ENCODE results near the gene MYBPC2.

Gene MYBPC2

DNA sequence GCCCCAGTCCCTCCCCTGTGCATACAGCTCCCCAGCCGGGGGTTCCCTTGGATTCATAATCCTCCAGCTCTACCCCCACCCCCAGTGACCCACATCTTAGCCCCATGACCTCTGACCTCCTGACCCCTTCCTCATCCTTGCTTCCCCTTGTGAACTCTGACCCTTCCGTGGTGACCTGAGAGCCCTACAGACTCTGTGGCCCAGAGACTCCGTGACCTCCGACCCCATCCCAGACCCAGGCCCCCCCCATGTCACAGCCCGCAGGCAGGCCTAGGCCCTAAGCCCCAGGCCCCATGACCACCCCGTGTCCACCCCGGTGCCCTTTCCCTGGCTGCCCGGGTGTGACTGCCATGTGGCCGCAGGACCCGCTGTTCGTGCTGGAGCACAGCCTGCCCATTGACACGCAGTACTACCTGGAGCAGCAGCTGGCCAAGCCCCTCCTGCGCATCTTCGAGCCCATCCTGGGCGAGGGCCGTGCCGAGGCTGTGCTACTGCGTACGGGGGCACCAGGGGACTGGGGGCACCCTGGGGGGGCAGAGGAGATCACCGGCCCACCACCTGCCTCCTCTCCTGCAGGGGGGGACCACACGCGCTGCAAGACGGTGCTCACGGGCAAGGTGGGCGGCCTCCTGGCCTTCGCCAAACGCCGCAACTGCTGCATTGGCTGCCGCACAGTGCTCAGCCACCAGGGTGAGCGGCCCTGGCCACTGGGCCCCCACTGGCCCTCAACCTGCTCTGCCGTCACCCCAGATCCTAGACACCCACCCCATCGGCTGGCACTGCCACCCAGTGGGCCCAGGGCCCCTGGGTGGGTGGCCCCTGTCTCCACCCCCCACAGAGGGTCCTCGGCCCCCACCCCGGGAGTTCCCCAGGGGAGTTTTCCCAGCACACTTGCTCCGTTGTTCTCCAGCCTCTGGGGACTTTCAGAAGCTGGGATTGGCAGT lies 16.4 kb upstream of the MYBPC2 start:
- no peak for TF ChIP-seq POLR2A (IDR thresholded peaks at IDR 0.05; ENCODE audit: low read length)
- no peak for DNase-seq

DNA sequence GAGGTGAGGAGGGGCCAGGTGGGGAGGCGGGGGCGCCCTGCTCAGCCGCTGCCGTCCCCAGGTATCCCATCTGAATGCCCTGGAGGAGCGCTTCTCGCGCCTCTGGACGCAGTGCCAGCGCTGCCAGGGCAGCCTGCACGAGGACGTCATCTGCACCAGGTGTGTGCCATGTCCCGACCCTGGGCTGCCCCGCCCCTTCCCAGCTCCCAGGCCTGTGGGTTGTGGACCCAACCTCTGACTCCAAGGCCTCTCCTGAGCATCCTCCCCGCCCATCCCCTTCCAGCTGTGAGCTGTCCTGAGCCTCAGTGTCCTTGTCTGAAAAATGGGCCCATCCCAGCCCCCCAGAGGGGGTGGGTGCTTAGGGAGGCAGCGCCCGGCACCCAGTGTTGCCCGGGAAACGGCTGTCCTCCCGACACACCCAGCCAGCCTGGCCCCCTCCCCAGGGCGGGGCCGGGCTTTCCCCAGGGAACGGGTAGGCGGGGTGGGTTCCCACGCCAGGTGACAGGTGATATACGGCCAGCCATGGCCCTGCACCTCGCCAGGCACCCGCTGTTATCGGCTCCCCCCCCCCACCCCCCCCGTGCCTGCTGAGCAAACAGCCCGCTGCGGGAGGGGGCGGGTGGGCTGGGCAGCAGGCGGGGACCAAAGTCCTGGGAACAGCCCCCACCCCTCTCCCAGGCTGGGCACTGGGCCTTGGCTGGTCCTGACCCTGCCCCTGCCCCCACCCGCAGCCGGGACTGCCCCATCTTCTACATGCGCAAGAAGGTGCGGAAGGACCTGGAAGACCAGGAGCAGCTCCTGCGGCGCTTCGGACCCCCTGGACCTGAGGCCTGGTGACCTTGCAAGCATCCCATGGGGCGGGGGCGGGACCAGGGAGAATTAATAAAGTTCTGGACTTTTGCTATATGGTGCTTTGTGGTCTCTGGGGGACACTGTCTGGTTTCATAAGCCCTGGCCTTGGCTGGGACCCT lies 15.3 kb upstream of the MYBPC2 start:
- TF ChIP-seq GATA1 (IDR thresholded peaks at IDR 0.05; ENCODE audit: low read depth, low read length) (no peak), POLR2A (IDR thresholded peaks at IDR 0.05; ENCODE audit: low read length) (no peak)
- DNase-seq, result no peak

DNA sequence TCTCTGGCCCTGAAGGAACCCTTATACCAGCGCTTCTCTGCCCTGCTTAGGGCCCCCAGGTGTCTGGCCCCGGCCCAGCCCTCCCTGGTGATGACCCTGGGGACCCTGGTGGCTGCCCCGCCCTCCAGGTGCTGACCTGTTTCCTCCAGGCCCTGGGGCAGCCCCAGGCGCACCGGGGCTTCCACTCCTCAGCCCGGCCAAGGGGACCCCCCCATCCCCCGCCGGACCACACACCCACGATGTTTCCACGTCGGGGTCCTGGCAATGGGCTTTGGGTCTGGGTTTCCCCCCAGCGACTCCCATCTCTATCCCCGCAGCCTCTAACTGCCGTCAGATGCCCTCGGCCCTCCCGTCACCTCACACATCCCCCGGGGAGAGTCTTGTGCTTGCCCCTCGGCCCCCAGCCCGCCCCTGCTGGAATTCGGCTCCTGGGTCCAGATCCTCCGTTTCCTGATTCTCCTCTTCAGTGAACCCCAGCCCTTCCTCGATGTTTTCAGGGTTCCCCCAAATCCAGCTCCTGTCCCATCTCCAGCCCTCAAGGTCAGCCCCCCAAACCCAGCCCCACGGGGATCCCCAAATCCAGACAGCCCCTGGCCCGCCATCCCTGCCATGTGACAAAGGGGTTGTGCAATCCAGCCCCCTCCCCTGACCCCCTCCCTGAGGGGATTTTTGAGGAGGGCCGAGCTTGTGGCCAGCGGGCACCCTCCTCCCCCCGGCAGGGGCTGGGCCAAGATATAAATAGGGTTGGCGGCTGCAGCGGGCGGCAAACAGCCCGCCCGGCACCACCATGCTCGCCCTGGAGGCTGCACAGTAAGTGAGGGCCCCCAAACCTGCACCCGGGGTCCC lies 14.3 kb upstream of the MYBPC2 start, which contains the start of gene SPIB:
SPIB (plus strand) TSS at position 763 of the 846 bp plus-strand sequence; CDS start at position 788, 25 bp downstream.
- DNase-seq, result no peak
- TF ChIP-seq POLR2A (IDR thresholded peaks at IDR 0.05; ENCODE audit: low read length) (no peak), GATA1 (IDR thresholded peaks at IDR 0.05; ENCODE audit: low read depth, low read length) (no peak)

DNA sequence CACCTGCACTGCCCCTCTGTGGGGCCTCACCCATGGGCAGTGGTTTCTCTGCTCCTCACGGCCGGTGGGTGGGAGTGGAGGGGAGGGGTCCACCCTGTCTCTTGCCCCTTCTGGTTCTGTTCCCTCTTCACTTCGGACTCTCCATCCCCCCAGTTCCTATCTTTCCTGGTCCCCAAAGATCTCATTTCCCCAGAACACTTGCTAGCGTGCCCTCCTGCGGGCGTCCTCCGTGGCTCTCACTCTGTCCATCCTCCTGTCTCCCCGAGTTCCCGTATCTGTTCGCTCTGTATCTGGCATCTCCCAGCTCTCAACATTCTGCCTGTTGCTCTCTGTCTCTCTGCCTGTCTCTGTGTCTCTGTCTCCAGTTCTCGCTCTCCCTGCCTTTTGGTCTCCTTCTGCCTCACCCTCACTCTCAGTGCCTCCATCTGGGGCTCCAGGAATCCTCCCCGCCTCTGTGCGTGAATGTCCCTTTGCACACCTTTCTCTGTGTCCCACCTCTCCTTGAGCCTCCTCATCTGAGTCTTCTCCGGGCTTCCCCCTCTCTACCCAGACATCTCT lies 13.6 kb upstream of the MYBPC2 start:
- TF ChIP-seq POLR2A (IDR thresholded peaks at IDR 0.05; ENCODE audit: low read length) (no peak), GATA1 (IDR thresholded peaks at IDR 0.05; ENCODE audit: low read depth, low read length) (no peak)

DNA sequence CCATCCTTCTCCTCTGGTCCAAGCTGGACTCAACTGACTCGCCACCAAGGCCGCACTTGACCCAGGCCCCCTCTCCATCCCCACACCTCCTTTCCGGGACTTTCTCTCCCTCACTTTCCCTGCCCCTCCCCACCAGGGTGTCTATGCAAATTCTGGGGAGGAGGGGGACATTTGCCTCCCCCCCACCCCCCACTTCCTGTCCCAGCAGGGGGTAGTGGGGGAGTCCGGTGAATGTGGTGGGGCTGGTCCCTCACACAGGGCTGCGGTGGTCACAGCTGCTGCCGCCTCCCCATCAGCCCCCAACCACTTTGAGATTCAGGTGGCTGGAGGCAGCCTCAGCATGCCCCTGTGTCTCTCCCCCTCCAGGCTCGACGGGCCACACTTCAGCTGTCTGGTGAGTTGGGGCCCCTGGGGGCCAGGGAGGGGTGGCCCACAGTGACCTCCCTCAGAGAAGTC lies 13.1 kb upstream of the MYBPC2 start:
- DNase-seq, result no peak
- no peak for TF ChIP-seq GATA1 (IDR thresholded peaks at IDR 0.05; ENCODE audit: low read depth, low read length)
- TF ChIP-seq POLR2A (IDR thresholded peaks at IDR 0.05; ENCODE audit: low read length), result no peak

More for the DNA sequence above, 13.6 kb upstream of the MYBPC2 start:
- DNase-seq, result no peak

DNA sequence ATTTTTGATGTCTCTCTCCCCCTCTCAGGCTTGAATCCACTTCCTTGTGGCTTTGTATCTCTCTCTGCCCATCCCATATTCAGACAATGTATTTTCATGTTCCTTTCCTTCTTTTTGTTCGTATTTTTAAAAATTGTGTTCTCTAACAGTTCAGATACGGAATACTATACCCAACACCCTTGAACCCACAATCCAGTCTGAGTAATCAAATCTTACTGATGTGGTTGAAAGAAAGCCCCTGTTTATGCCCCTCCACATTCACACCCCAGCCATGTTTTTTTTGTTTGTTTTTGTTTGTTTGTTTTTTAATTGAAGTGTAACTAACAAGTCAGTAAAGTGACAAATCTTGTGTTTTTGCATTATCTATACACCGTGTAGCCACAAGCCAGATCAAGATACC lies 12.6 kb upstream of the MYBPC2 start:
- TF ChIP-seq POLR2A (IDR thresholded peaks at IDR 0.05; ENCODE audit: low read length) (no peak), GATA1 (IDR thresholded peaks at IDR 0.05; ENCODE audit: low read depth, low read length) (no peak)
- DNase-seq, result no peak

DNA sequence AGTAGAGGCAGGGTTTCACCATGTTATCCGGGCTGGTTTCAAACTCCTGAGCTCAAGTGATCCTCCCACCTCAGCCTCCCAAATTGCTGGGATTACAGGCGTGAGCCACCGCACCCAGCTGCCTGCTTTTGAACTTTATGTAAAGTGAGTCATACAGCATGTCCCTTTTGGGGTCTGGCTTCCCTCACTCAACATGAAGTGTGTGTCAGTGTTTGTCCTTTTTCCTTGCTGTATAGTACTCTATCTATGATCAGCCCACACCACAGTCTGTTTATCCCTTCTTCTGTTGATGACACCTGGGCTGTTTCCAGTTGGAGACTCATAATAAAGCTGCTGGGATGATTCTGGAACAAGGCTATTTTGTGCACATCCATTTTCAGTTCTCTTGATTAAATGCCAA lies 11.9 kb upstream of the MYBPC2 start:
- no peak for DNase-seq
- no peak for TF ChIP-seq POLR2A (IDR thresholded peaks at IDR 0.05; ENCODE audit: low read length)

DNA sequence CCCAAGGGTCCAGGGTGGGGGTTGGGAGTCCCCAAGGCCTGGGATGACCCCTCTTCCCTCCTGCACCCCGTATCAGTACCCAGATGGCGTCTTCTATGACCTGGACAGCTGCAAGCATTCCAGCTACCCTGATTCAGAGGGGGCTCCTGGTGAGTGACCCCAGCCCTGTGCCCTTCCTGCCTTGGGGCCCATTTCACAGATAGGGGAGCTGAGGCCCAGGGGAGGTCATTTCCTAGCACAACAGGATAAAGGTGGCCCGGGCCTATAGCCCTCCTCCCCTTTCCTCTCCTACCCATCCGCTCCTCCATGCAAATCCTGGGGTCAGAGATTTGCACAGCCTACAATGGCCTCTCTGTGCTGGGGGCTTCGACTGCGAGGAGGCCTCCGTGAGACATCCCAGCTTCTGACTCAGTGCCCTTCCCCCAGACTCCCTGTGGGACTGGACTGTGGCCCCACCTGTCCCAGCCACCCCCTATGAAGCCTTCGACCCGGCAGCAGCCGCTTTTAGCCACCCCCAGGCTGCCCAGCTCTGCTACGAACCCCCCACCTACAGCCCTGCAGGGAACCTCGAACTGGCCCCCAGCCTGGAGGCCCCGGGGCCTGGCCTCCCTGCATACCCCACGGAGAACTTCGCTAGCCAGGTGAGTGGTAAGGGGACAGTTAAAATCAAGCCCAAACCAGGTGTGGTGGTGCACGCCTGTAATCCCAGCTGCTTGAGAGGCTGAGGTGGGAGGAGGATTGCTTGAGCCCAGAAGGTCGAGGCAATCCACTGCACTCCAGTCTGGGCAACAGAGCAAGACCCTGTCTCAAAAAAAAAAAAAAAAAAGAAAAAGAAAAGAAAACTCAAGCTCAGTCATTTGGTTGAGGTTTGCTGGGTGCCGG lies 10.1 kb upstream of the MYBPC2 start:
- TF ChIP-seq POLR2A (IDR thresholded peaks at IDR 0.05; ENCODE audit: low read length) (no peak), GATA1 (IDR thresholded peaks at IDR 0.05; ENCODE audit: low read depth, low read length) (no peak)

DNA sequence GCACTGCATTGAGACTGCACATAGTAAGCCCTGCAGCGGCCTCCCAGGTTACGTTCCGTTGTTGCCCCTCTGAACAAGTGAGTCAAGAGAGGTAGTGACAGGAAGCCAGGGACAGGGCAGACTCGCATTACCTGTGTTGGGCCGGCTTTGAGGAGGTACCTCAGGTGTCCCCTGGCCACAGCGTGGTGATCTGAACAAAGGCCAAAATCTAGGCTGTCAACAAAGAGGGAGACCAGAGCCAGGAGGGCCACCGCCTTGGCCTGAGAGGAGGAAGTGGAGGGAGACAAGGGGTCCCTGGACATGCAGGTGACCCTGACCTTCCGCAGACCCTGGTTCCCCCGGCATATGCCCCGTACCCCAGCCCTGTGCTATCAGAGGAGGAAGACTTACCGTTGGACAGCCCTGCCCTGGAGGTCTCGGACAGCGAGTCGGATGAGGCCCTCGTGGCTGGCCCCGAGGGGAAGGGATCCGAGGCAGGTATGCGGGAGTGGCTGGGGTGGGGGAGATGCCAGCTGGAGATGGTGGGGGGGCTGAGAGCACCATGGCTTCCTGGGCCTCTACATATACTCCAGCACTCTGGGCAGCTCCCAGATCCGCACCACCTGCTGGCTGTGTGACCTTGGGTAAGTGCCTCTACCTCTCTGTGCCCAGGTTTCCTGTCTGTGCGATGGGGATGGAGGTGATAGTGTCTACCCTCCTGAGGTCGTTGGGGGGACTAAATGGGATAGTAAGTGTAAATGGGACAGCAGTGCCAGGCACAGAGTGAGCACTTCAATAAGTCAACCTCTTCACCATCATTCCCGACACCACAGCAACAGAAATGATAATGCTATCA lies 9.2 kb upstream of the MYBPC2 start:
- TF ChIP-seq POLR2A (IDR thresholded peaks at IDR 0.05; ENCODE audit: low read length), result no peak
- TF ChIP-seq GATA1 (IDR thresholded peaks at IDR 0.05; ENCODE audit: low read depth, low read length), result no peak
- no peak for DNase-seq

More for the DNA sequence above, 10.1 kb upstream of the MYBPC2 start:
- DNase-seq, result no peak

DNA sequence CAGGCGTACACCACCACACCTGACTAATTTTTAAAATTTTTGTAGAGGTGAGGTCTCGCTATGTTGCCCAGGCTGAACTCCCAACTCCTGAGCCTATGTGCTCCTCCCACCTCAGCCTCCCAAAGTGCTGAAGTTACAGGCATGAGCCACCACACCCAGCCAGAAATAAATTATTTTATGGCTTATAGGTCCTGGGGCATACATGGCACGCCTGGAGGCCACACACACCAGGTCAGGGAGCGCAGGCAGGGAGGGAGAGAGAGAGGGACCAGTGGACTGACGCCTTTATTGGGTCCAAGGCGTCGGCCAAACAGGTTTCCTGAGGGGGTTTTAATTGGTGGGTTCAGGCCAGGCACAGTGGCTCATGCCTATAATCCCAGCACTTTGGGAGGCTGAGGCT lies 7.1 kb upstream of the MYBPC2 start:
- no peak for DNase-seq
- TF ChIP-seq GATA1 (IDR thresholded peaks at IDR 0.05; ENCODE audit: low read depth, low read length), result no peak
- no peak for TF ChIP-seq POLR2A (IDR thresholded peaks at IDR 0.05; ENCODE audit: low read length)

DNA sequence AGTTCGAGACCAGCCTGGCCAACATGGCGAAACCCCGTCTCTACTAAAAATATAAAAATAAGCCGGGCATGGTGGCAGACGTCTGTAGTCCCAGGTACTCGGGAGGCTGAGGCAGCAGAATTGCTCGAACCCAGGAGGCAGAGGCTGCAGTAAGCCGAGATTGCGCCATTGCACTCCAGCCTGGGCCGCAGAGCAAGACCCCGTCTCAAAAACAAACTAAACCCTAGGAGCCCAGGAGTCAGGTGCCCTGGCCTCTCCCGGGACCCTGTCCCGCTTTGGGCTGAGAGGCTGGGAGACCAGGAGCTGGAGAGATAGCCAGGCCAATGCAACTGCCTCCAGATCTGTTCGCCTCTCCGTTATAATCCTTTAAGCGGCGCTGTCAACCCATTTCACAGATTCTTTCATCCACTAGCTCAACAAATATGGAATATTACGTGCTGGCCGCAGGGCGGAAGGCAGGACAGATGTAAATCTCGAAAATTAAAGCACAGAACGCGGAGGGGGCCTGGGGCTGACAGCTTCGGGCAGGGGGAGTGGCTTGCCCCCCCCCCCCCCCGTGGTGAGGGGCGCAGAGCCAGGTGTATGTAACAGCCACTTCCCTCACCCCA lies 5.3 kb upstream of the MYBPC2 start:
- no peak for DNase-seq
- TF ChIP-seq GATA1 (IDR thresholded peaks at IDR 0.05; ENCODE audit: low read depth, low read length) (no peak), POLR2A (IDR thresholded peaks at IDR 0.05; ENCODE audit: low read length) (no peak)
